ENCODE data around the gene ACTMAP.

- TF ChIP-seq, protein P1, sequence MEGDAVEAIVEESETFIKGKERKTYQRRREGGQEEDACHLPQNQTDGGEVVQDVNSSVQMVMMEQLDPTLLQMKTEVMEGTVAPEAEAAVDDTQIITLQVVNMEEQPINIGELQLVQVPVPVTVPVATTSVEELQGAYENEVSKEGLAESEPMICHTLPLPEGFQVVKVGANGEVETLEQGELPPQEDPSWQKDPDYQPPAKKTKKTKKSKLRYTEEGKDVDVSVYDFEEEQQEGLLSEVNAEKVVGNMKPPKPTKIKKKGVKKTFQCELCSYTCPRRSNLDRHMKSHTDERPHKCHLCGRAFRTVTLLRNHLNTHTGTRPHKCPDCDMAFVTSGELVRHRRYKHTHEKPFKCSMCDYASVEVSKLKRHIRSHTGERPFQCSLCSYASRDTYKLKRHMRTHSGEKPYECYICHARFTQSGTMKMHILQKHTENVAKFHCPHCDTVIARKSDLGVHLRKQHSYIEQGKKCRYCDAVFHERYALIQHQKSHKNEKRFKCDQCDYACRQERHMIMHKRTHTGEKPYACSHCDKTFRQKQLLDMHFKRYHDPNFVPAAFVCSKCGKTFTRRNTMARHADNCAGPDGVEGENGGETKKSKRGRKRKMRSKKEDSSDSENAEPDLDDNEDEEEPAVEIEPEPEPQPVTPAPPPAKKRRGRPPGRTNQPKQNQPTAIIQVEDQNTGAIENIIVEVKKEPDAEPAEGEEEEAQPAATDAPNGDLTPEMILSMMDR (IDR thresholded peaks at IDR 0.05), result no peak
- no peak for TF ChIP-seq POLR2A (IDR thresholded peaks at IDR 0.05)
- no peak for TF ChIP-seq EP300 (IDR thresholded peaks at IDR 0.05)
Observed at GRCh38 chr19:40755248-40755624, 5.0 kb upstream of the ACTMAP start.
